HCT116 (cell line): ENCODE measurements around the gene CLEC5A. TPM values are rescaled to one million over a fixed set of nuclear protein-coding genes. Genes with fewer than 3 reads are reported as not detected.

Experiments used
- ATAC-seq: fragments of 200-7000 bp; cut with Tn5 transposase; 2 replicates; pipeline ENCODE4 v1.9.1; 2020; ENCODE audit warnings: mild to moderate bottlenecking, moderate library complexity
- BruUV-seq: library from RNA; stranded (reverse); fragments of 400-500 nt; replicated peaks from 2 replicates; lab custom pipeline; 2021; lab: Mats Ljungman, UMichigan
- CTCF ChIA-PET: fragments of 300-600 bp; sonication (Branson Sonifier 250); formaldehyde crosslinking; loops from one replicate; lab custom pipeline; 2021; ENCODE audit warnings: antibody characterized with exemption; lab: Charles Lee
- POLR2A ChIA-PET: fragments of 300-600, 350-600 bp; sonication (Branson Sonifier 250); formaldehyde crosslinking; loops from one replicate; lab custom pipeline; 2021; ENCODE audit warnings: antibody characterized with exemption; lab: Charles Lee
- RAD21 ChIA-PET, 2 experiments: fragments of 300-600 bp; sonication (Branson Sonifier 250); formaldehyde crosslinking; loops; one replicate each; lab custom pipeline; 2023; ENCODE audit warnings: low total read pairs in 2 of 2; ENCODE audit not compliant: uncharacterized antibody in 2 of 2, unreplicated experiment in 2 of 2, low non-redundant PET in 1 of 2; lab: Charles Lee
- DNase-seq: peaks from one replicate; pipeline ENCODE4 v3.0.0-alpha.2; 2010; ENCODE audit warnings: low read depth, low spot score
- H2AFZ ChIP-seq: fragments of 200-600 bp; shearing (Covaris generic), sonication (generic); 2 replicates; pipeline ENCODE4 v1.6.1; 2017; ENCODE audit warnings: low read depth, mixed run types, mixed read lengths, antibody characterized with exemption, low read length; ENCODE audit not compliant: poor library complexity, severe bottlenecking
- H3K27ac ChIP-seq: 2 replicates; pipeline ENCODE4 v1.5.1; 2012; ENCODE audit warnings: low read depth, low read length
- H3K27me3 ChIP-seq: fragments of 200-600 bp; sonication (generic); 2 replicates; pipeline ENCODE4 v1.6.1; 2016; ENCODE audit warnings: mixed run types, low read length, mixed read lengths; ENCODE audit not compliant: insufficient read depth
- H3K36me3 ChIP-seq, 2 experiments: fragments of 200-500 bp in 1 of 2; fragments of 200-600 bp in 1 of 2; sonication (Bioruptor generic) in 1 of 2; sonication (generic) in 1 of 2; 2 replicates each; pipeline versions ENCODE4 v1.5.1 to v1.6.1; 2014 to 2016; ENCODE audit warnings: low read length in 2 of 2, inconsistent platforms in 1 of 2, mixed read lengths in 1 of 2, mixed run types in 1 of 2; ENCODE audit not compliant: insufficient read depth in 2 of 2, control insufficient read depth in 1 of 2
- H3K4me1 ChIP-seq, 2 experiments: fragments of 200-600 bp in 1 of 2; sonication (generic) in 1 of 2; 2 replicates each; pipeline versions ENCODE4 v1.5.1 to v1.6.1; 2012 to 2017; ENCODE audit warnings: low read length in 2 of 2, inconsistent platforms in 1 of 2, mild to moderate bottlenecking in 1 of 2, mixed read lengths in 1 of 2, mixed run types in 1 of 2, moderate library complexity in 1 of 2; ENCODE audit not compliant: insufficient read depth in 2 of 2, control insufficient read depth in 1 of 2
- H3K4me2 ChIP-seq: fragments of 200-600 bp; sonication (generic); 2 replicates; pipeline ENCODE4 v1.6.1; 2017; ENCODE audit warnings: mixed run types, low read length, mixed read lengths
- H3K4me3 ChIP-seq, 2 experiments: fragments of 200-600 bp in 1 of 2; sonication (generic) in 1 of 2; replicated peaks in 1 of 2; 2 replicates each; pipeline ENCODE4 v1.5.1; 2011 to 2016; ENCODE audit warnings: low read length in 2 of 2, control low read depth in 1 of 2, low read depth in 1 of 2, mild to moderate bottlenecking in 1 of 2, mixed read lengths in 1 of 2, mixed run types in 1 of 2
- H3K79me2 ChIP-seq: fragments of 200-600 bp; sonication (generic); 2 replicates; pipeline ENCODE4 v1.6.1; 2017; ENCODE audit warnings: mild to moderate bottlenecking, mixed run types, low read length, moderate library complexity, mixed read lengths; ENCODE audit not compliant: insufficient read depth
- H3K9ac ChIP-seq: fragments of 200-600 bp; sonication (generic); 2 replicates; pipeline ENCODE4 v1.6.1; 2016; ENCODE audit warnings: low read length, mixed read lengths
- H3K9me2 ChIP-seq: fragments of 200-600 bp; sonication (generic), shearing (Covaris generic); 2 replicates; pipeline ENCODE4 v1.6.1; 2017; ENCODE audit warnings: mixed run types, mild to moderate bottlenecking, moderate library complexity; ENCODE audit not compliant: insufficient read depth
- H3K9me3 ChIP-seq, 2 experiments: fragments of 200-500 bp in 1 of 2; fragments of 200-600 bp in 1 of 2; sonication (Bioruptor generic) in 1 of 2; sonication (generic) in 1 of 2; 2 replicates each; pipeline ENCODE4 v1.6.1; 2014 to 2017; ENCODE audit warnings: low read length in 2 of 2, mixed read lengths in 2 of 2, inconsistent platforms in 1 of 2, low read depth in 1 of 2, mild to moderate bottlenecking in 1 of 2, mixed run types in 1 of 2, moderate library complexity in 1 of 2; ENCODE audit not compliant: control insufficient read depth in 1 of 2, insufficient read depth in 1 of 2
- H4K20me1 ChIP-seq: fragments of 200-600 bp; sonication (generic), shearing (Covaris generic); 2 replicates; pipeline ENCODE4 v1.6.1; 2017; ENCODE audit warnings: mixed run types, mild to moderate bottlenecking, moderate library complexity; ENCODE audit not compliant: insufficient read depth
- ATF3 ChIP-seq: IDR thresholded peaks from 2 replicates; pipeline ENCODE4 v1.6.1; 2012
- ELF1 ChIP-seq: IDR thresholded peaks from 2 replicates; pipeline ENCODE4 v1.6.1; 2012; ENCODE audit warnings: low read depth, borderline replicate concordance
- EZH2 ChIP-seq: fragments of 200-600 bp; sonication (generic); IDR thresholded peaks from 2 replicates; pipeline ENCODE4 v1.6.1; 2017; ENCODE audit warnings: antibody characterized with exemption, mixed run types
- EZH2phosphoT487 ChIP-seq: fragments of 200-600 bp; IDR thresholded peaks from 2 replicates; pipeline ENCODE4 v1.6.1; 2018; ENCODE audit warnings: antibody characterized with exemption, borderline replicate concordance
- JUND ChIP-seq: IDR thresholded peaks from 2 replicates; pipeline ENCODE4 v1.6.1; 2012
- SIN3A ChIP-seq: IDR thresholded peaks from 2 replicates; pipeline ENCODE4 v1.6.1; 2012; ENCODE audit warnings: low read depth
- SRF ChIP-seq: IDR thresholded peaks from 2 replicates; pipeline ENCODE4 v1.6.1; 2012; ENCODE audit warnings: low read depth
- YY1 ChIP-seq: IDR thresholded peaks from 2 replicates; pipeline ENCODE4 v1.6.1; 2011; ENCODE audit warnings: low read length, low read depth, moderate library complexity, mild to moderate bottlenecking; ENCODE audit not compliant: insufficient replicate concordance; ENCODE audit errors: extremely low read depth
- ZFX ChIP-seq: fragments of 450-650 bp; IDR thresholded peaks from 2 replicates; pipeline ENCODE4 v1.6.1; 2017
- intact Hi-C: fragments of 100-400 bp; cut with micrococcal nuclease; formaldehyde crosslinking; loops from 2 replicates; pipeline ENCODE4 v1.10.0; 2022
- total RNA-seq: library from RNA; stranded (reverse); gene quantifications from one replicate; pipeline ENCODE4 v1.2.1, GENCODE V29; 2021; ENCODE audit not compliant: unreplicated experiment
- TF ChIP-seq, protein P1 (sequence below): IDR thresholded peaks from 2 replicates; pipeline ENCODE4 v1.6.1; 2011; ENCODE audit warnings: mild to moderate bottlenecking, low read length, moderate library complexity; ENCODE audit not compliant: insufficient replicate concordance; ENCODE audit errors: extremely low read depth
- TF ChIP-seq, protein P2 (sequence below): IDR thresholded peaks from 2 replicates; pipeline ENCODE4 v1.6.1; 2012

CLEC5A gene
- total RNA-seq, 1 experiment from 2014 or later = 0.32 TPM

DNA sequence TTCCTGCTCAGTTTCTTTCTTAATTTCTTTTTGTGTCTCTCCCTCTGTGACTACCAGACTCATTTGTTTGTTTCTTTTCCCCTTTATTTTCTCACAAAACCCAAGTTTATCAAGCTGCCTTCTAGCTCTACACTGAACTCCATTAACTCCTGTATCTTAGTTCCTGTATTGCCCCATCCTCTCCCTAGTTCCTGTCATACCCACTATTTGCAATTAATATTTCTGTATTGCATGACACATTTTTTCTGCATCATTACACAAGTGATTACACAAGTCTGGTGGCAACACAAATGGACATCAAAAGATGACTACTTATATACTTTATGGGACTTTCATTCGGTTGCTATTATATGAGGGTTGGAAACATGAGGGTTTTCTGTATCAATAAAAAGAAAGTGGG, 57.5 kb downstream of the CLEC5A start:
- ChIA-PET POLR2A (no interaction called here), RAD21 (no interaction called here), CTCF (no interaction called here)
- Histone ChIP-seq H3K4me2 (no peak overlapping the region), H3K4me1 (no peaks in the 10 kb centered on the region), H3K27ac (no peak overlapping the region), H3K9ac (no peak overlapping the region), H3K4me3 (no peak overlapping the region), H3K9me3 (no peaks in the 10 kb centered on the region), H2AFZ (no peak overlapping the region), H3K79me2 (no peaks in the 10 kb centered on the region), H4K20me1 (no peaks in the 10 kb centered on the region), H3K9me2 (no peaks in the 10 kb centered on the region), H3K27me3 (no peaks in the 10 kb centered on the region), H3K36me3 (no peaks in the 10 kb centered on the region)
- ATAC-seq = no peak
- TF ChIP-seq SIN3A = no peak
- TF ChIP-seq YY1 = no peak
- BruUV-seq = no TSS peak
- no peak for DNase-seq
- intact Hi-C loops = no loop called here

GRCh38 chr7:141884539-141885225, 62.1 kb downstream of the CLEC5A start:
- ATAC-seq (no peak), DNase-seq (no peak)
- BruUV-seq = no TSS peak
- Histone ChIP-seq H3K9ac (no peak overlapping the region), H4K20me1 (no peaks in the 10 kb centered on the region), H3K36me3 (no peaks in the 10 kb centered on the region), H3K27me3 (no peaks in the 10 kb centered on the region), H3K4me2 (no peak overlapping the region), H2AFZ (no peak overlapping the region), H3K4me1 (no peaks in the 10 kb centered on the region), H3K27ac (no peak overlapping the region), H3K4me3 (no peak overlapping the region), H3K9me2 (no peaks in the 10 kb centered on the region), H3K9me3 (no peaks in the 10 kb centered on the region), H3K79me2 (no peaks in the 10 kb centered on the region)
- ChIA-PET POLR2A (no interaction called here), RAD21 (no interaction called here), CTCF (no interaction called here)
- TF ChIP-seq ATF3 (no peak), YY1 (no peak), ELF1 (no peak), EZH2 (no peak), JUND (no peak), ZFX (no peak), SRF (no peak), EZH2phosphoT487 (no peak)
- TF ChIP-seq, protein P1, sequence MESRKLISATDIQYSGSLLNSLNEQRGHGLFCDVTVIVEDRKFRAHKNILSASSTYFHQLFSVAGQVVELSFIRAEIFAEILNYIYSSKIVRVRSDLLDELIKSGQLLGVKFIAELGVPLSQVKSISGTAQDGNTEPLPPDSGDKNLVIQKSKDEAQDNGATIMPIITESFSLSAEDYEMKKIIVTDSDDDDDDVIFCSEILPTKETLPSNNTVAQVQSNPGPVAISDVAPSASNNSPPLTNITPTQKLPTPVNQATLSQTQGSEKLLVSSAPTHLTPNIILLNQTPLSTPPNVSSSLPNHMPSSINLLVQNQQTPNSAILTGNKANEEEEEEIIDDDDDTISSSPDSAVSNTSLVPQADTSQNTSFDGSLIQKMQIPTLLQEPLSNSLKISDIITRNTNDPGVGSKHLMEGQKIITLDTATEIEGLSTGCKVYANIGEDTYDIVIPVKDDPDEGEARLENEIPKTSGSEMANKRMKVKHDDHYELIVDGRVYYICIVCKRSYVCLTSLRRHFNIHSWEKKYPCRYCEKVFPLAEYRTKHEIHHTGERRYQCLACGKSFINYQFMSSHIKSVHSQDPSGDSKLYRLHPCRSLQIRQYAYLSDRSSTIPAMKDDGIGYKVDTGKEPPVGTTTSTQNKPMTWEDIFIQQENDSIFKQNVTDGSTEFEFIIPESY = no peak
- TF ChIP-seq, protein P2, sequence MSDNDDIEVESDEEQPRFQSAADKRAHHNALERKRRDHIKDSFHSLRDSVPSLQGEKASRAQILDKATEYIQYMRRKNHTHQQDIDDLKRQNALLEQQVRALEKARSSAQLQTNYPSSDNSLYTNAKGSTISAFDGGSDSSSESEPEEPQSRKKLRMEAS = no peak
- intact Hi-C loops = no loop called here
